ENCODE measurements around the gene ATP6V0D1. TPM values are rescaled to one million over a fixed set of nuclear protein-coding genes. Genes with fewer than 3 reads are reported as not detected.

The ATP6V0D1 gene
- total RNA-seq, 1 donor from 2014 or later: 74.5 TPM

GRCh38 chr16:67470359-67470758 lies 10.6 kb downstream of the ATP6V0D1 start:
- Mint-ChIP-seq H3K4me3 (no peak overlapping the region), H3K27ac (no peak overlapping the region), H3K27me3 (no peaks in the 10 kb centered on the region), H3K4me1 (peaks cover 60% of the 10 kb centered on the region), H3K36me3 (ENCODE audit: low read depth) (peaks cover 14% of the 10 kb centered on the region), H3K9me3 (no peaks in the 10 kb centered on the region)
- no peak for DNase-seq
- no peak for ATAC-seq (ENCODE audit: low read depth)
- ChIA-PET POLR2A (interaction anchor here (0.7 kb wide), 1 partner anchor 9 kb away, joined by 4 read pairs; no protein-coding TSS in a partner anchor), CTCF (no interaction called here)
- no peak for TF ChIP-seq CTCF (IDR thresholded peaks at IDR 0.05)
- intact Hi-C loops (cut with micrococcal nuclease): no loop called here

GRCh38 chr16:67468731-67469130 lies 12.2 kb downstream of the ATP6V0D1 start:
- ATAC-seq (ENCODE audit: low read depth): no peak
- Mint-ChIP-seq H3K9me3 (no peaks in the 10 kb centered on the region), H3K4me1 (peaks cover 54% of the 10 kb centered on the region), H3K36me3 (ENCODE audit: low read depth) (peaks cover 5% of the 10 kb centered on the region), H3K27ac (peak overlapping the region; percentile 62), H3K27me3 (no peaks in the 10 kb centered on the region), H3K4me3 (no peak overlapping the region)
- no peak for TF ChIP-seq CTCF (IDR thresholded peaks at IDR 0.05)
- intact Hi-C loops (cut with micrococcal nuclease): loop anchor here (5.0 kb wide), 1 partner anchor 206 kb away; no protein-coding TSS in a partner anchor
- POLR2A ChIA-PET: no interaction called here
- CTCF ChIA-PET: interaction anchor here (6.9 kb wide), 1 partner anchor 41 kb away, joined by 63 read pairs; no protein-coding TSS in a partner anchor
- no peak for DNase-seq

- H3K9me3 Mint-ChIP-seq: no peaks in the 10 kb centered on the region
- peaks cover 8% of the 10 kb centered on the region for H3K36me3 Mint-ChIP-seq (ENCODE audit: low read depth)
- H3K4me3 Mint-ChIP-seq: no peak overlapping the region
- TF ChIP-seq CTCF (IDR thresholded peaks at IDR 0.05): no peak
- H3K27ac Mint-ChIP-seq: no peak overlapping the region
- peaks cover 45% of the 10 kb centered on the region for H3K4me1 Mint-ChIP-seq
- intact Hi-C loops (cut with micrococcal nuclease): loop anchor here (5.0 kb wide), 1 partner anchor 204 kb away; no protein-coding TSS in a partner anchor
- H3K27me3 Mint-ChIP-seq: no peaks in the 10 kb centered on the region
- POLR2A ChIA-PET: interaction anchor here (0.8 kb wide), 1 partner anchor 35 kb away, joined by 10 read pairs; no protein-coding TSS in a partner anchor
- CTCF ChIA-PET: interaction anchor here (0.7 to 6.9 kb wide), 7 partner anchors 13 to 206 kb away, joined by 3 to 63 read pairs (median 4); partner anchors contain the start of gene ZDHHC1
- DNase-seq (no peak), ATAC-seq (ENCODE audit: low read depth) (no peak)
Measured at GRCh38 chr16:67466581-67466980, 14.4 kb downstream of the ATP6V0D1 start.

GRCh38 chr16:67464565-67464964 lies 16.4 kb downstream of the ATP6V0D1 start:
- intact Hi-C loops (cut with micrococcal nuclease): loop anchor here (2.0 kb wide), 1 partner anchor 510 kb away; no protein-coding TSS in a partner anchor

More at GRCh38 chr16:67464565-67464964, 16.4 kb downstream of the ATP6V0D1 start:
- no peak for DNase-seq
- no peaks in the 10 kb centered on the region for H3K9me3 Mint-ChIP-seq
- peaks cover 39% of the 10 kb centered on the region for H3K4me1 Mint-ChIP-seq
- no peak for ATAC-seq (ENCODE audit: low read depth)
- H3K27me3 Mint-ChIP-seq: no peaks in the 10 kb centered on the region
- ChIA-PET POLR2A (interaction anchor here (0.5 to 1.9 kb wide), 2 partner anchors 16 to 149 kb away, joined by 3 to 9 read pairs; partner anchors contain the start of gene ATP6V0D1), CTCF (interaction anchor here (1.2 to 6.9 kb wide), 3 partner anchors 14 to 204 kb away, joined by 3 to 63 read pairs (median 3); no protein-coding TSS in a partner anchor)
- H3K36me3 Mint-ChIP-seq (ENCODE audit: low read depth): peaks cover 20% of the 10 kb centered on the region
- no peak for TF ChIP-seq CTCF (IDR thresholded peaks at IDR 0.05)
- no peak overlapping the region for H3K27ac Mint-ChIP-seq
- no peak overlapping the region for H3K4me3 Mint-ChIP-seq
